Fibroblast of pulmonary artery (primary cell): ENCODE measurements around the gene RBM15.

ENCODE experiments used
- DNase-seq: peaks from one replicate; pipeline ENCODE4 v3.0.0-alpha.2; 2010; ENCODE audit warnings: low read depth
- H3K4me3 ChIP-seq: replicated peaks from 2 replicates; pipeline ENCODE4 v1.5.1; 2011; ENCODE audit warnings: low read depth, mild to moderate bottlenecking, control low read depth, low read length, moderate library complexity
- TF ChIP-seq, protein P1 (sequence below): IDR thresholded peaks from 2 replicates; pipeline ENCODE4 v1.5.1; 2011; ENCODE audit warnings: mild to moderate bottlenecking, control low read depth, low read length, inconsistent platforms; ENCODE audit errors: missing control alignments

RBM15 gene

DNA sequence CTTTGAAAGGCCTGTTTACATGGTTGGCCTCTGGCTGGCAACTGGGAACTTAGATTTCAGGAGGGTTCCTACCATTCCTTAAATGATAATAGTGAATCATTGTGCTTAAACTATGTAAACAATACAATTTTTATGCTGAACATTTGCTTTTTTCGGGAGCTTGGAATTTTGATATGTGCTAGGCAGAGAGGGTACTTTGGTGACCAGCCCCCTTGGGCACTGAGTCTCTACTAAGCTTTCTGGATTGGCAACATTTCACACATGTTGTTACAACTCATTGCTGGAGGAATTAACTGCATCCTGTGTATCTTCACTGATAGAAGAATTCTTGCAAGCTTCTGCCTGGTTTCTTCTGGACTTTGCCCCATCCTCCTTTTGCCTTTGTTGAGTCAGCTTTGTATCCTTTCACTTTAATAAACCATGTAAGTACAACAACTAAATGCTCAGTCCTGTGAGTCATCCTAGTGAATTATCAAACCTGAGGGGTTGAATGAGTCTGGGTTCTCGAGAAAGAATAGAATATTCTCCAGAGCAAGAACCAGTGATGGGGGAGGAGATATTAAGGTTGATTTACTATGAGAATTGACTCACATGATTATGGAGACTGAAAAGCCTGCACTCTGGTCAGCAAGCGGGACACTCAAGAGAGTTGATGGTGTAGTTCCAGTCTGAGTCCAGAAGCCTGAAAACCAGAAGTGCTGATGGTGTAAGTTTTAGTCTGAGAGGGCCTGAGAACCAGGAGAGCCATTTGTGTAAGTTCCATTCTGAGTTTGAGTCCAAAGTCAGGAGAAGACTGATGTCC, 54.7 kb downstream of the RBM15 start:
- DNase-seq: peak; percentile 73
- H3K4me3 ChIP-seq: no peak overlapping the region
- TF ChIP-seq, protein P1, sequence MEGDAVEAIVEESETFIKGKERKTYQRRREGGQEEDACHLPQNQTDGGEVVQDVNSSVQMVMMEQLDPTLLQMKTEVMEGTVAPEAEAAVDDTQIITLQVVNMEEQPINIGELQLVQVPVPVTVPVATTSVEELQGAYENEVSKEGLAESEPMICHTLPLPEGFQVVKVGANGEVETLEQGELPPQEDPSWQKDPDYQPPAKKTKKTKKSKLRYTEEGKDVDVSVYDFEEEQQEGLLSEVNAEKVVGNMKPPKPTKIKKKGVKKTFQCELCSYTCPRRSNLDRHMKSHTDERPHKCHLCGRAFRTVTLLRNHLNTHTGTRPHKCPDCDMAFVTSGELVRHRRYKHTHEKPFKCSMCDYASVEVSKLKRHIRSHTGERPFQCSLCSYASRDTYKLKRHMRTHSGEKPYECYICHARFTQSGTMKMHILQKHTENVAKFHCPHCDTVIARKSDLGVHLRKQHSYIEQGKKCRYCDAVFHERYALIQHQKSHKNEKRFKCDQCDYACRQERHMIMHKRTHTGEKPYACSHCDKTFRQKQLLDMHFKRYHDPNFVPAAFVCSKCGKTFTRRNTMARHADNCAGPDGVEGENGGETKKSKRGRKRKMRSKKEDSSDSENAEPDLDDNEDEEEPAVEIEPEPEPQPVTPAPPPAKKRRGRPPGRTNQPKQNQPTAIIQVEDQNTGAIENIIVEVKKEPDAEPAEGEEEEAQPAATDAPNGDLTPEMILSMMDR: no peak

DNA sequence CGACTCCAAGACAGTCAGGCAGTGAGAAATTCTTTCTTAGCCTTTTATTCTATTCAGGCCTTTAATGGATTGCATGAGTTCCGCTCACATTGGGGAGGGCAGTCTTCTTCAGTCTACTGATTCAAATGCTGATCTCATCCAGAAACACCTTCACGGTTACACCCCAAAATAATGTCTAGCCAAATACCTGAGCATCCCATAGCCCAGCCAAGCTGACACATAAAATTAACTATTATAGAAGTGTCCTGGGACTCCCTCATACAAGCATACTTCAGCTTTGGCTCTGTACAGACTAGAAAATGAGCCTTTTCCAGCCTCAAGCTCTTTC, 55.3 kb downstream of the RBM15 start:
- TF ChIP-seq, protein P1: no peak
- H3K4me3 ChIP-seq: no peak overlapping the region
- no peak for DNase-seq
